AG10803 (cell line): Measurements from ENCODE around the gene HDGF.
"Not testable (repeated sequence)": the region's sequence is repeated elsewhere in the genome, so short reads cannot be mapped to it uniquely, and the experiment has no call there.

Experiments used
- DNase-seq: peaks from one replicate; pipeline ENCODE4 v3.0.0; 2010; ENCODE audit warnings: low read depth
- H3K4me3 ChIP-seq: 2 replicates; pipeline ENCODE4 v1.5.1; 2011; ENCODE audit warnings: mild to moderate bottlenecking, low read length, control low read depth
- TF ChIP-seq, protein P1 (sequence below): conservative IDR thresholded peaks from 2 replicates; pipeline ENCODE4 v1.5.1; 2011; ENCODE audit warnings: mild to moderate bottlenecking, low read length, control low read depth, inconsistent platforms

HDGF gene

DNA sequence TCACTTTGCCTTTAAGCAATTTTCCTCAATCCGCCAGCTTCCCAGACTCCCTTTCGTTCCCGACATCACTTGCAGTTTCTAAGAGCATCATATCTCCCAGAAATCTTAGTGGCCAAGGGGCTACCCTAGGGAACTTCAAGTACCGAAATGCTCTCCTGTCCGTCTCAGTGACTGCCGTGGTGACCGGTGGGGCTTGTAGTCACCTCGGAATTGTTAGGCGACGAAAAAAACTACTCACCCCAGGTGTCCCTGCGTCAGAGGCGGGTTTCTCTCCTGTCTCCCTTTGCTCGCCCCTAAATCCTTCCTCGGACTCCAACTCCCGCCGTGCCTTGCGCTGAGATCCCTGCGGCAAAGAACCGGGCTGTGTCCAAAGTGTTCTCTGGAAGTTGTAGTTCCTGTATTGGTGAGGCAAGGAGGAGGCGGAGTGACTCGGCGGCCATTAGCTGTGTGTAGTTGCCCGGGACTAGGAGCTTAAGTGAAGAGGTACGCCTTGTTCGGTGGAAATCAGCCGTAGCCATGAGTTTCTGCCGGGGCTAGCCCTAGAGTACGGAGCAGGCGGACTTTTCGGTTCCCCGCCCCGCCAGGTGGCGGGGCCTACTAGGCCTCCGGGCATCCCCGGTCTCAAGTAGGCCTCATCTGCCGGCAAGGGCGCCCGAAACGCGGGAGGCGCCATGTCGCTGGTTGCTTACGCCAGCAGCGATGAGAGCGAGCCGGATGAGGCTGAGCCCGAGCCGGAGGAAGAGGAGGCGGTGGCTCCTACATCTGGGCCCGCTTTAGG, 15.8 kb upstream of the HDGF start, which contains the start of gene PRCC:
Gene PRCC, plus strand, starts transcription at position 435 of the 778 bp plus-strand sequence. Its CDS starts 237 bp downstream, at position 672.
- peak; percentile 100 for DNase-seq
- H3K4me3 ChIP-seq = peak within 1 kb of the TSS; percentile 97
- TF ChIP-seq, protein P1, sequence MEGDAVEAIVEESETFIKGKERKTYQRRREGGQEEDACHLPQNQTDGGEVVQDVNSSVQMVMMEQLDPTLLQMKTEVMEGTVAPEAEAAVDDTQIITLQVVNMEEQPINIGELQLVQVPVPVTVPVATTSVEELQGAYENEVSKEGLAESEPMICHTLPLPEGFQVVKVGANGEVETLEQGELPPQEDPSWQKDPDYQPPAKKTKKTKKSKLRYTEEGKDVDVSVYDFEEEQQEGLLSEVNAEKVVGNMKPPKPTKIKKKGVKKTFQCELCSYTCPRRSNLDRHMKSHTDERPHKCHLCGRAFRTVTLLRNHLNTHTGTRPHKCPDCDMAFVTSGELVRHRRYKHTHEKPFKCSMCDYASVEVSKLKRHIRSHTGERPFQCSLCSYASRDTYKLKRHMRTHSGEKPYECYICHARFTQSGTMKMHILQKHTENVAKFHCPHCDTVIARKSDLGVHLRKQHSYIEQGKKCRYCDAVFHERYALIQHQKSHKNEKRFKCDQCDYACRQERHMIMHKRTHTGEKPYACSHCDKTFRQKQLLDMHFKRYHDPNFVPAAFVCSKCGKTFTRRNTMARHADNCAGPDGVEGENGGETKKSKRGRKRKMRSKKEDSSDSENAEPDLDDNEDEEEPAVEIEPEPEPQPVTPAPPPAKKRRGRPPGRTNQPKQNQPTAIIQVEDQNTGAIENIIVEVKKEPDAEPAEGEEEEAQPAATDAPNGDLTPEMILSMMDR = no peak; the same call in 1 of the 2 replicates

DNA sequence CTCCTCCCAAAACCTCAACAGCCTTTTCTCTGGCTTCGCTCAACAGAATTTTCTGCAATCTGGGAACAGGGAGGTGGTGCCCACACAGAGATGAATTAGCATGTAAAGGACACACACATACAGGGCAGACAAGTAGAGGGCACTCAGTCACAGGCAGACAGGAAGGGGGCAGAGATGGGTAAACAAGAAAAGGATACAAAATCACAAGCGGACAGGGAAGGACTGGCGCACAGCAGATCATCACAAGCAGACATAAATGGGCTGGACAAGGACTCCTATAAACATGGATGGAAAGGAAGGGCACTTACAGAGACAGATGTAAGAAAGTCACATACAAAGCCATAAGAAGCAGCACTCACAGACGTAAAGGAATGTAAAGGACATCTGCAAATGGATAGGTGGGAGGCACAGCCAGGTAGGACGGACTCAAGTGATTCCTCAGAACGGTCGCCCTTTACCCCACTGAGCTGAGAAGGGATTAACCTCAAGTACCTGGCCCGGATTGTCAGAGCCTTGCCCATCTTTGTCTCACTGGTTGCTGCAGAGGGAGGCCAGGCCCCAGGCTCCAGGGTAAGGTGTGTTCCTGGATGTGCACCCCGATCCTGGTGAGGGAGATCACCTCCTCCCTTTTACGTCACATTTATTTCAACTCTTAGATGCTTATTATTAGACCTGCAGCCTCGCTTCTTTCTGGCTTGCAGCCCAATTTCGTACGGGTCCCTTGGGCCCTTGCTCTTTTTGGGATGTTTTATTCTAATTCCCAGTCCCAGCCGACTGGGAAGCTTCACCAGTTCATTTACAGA, 15.0 kb upstream of the HDGF start:
- TF ChIP-seq, protein P1 = no peak
- peak overlapping the region; percentile 88 for H3K4me3 ChIP-seq
- peak; percentile 12 for DNase-seq

DNA sequence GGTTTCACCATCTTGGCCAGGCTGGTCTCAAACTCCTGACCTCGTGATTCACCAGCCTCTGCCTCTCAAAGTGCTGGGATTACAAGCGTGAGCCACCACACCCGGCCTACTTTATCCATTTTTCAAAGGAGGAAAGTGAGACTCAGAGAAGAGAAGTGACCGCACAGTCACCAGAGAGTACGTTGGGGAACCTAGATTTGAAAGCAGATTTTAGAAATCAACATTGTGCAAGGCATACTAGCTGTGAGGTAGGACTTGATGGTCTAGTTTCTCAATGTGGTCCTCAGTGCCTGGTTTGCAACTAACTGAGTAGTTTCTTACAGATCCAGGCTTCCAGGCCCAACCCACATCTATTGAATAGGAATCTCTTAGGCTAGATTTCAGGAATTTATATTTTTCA, 14.2 kb upstream of the HDGF start:
- peak overlapping the region; percentile 88; the same call in 1 of the 2 replicates for H3K4me3 ChIP-seq
- TF ChIP-seq, protein P1 = no peak

DNA sequence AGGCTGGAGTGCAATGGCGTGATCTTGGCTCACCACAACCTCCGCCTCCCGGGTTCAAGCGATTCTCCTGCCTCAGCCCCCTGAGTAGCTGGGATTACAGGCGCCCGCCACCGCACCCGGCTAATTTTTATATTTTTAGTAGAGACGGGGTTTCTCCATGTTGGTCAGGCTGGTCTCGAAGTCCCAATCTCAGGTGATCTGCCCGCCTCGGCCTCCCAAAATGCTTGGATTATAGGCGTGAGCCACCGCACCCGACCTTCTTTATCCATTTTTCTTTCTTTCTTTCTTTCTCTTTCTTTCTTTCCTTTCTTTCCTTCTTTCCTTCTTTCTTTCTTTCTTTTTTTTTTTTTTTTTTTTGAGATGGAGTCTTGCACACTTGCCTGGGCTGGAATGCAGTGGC, 13.7 kb upstream of the HDGF start:
- H3K4me3 ChIP-seq, DNase-seq: not testable (repeated sequence)

More for the DNA sequence above, 14.2 kb upstream of the HDGF start:
- no peak for DNase-seq

DNA sequence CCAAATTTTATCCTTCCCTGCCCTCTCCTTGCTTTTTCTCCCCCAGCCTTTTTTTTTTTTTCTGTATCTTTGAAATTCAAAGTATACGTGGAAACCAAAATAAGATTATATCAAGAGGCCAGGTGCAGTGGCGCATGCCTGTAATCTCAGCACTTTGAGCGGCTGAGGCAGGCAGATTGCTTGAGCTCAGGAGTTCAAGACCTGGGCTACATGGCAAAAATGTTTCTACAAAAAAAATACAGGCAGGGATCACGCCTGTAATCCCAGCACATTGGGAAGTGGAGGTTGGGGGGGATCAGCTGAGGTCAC, 9.3 kb upstream of the HDGF start:
- H3K4me3 ChIP-seq = no peak overlapping the region

DNA sequence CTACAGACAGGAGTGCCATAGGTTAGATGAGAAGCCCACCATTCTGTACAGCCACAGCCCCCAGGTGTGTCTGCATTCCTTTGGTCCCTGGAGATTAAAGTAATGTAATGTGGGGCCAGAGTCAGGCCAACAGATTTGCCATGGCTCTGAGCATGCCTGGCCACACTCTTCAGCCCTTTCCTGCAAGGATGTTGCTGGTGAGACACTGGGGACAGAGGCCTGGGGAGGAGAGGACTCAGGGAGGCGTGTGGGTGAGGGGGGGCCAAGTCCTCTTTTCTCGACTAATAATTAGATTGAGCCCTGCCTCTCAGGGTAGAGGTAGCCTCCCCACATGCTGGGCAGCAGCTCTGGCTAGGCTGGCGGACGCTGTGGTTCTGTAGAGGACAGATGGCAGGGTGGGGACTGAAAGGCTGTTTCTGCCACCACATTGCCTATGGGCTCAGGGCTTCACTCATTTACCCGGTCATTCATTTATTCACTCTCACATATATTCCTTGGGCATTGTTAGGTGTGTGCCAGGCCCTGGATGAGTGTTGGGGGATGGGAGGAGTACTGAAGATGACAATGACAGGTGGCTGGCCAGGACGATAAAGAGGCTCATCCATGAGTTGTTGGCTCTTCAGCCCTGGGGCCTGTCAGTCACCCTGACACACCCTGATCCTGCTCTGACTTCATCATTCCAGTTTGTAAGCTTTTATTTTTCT, 8.8 kb upstream of the HDGF start:
- DNase-seq = no peak
- no peak overlapping the region for H3K4me3 ChIP-seq
- TF ChIP-seq, protein P1 = no peak

More for the DNA sequence above, 9.3 kb upstream of the HDGF start:
- TF ChIP-seq, protein P1 = no peak
- no peak for DNase-seq

DNA sequence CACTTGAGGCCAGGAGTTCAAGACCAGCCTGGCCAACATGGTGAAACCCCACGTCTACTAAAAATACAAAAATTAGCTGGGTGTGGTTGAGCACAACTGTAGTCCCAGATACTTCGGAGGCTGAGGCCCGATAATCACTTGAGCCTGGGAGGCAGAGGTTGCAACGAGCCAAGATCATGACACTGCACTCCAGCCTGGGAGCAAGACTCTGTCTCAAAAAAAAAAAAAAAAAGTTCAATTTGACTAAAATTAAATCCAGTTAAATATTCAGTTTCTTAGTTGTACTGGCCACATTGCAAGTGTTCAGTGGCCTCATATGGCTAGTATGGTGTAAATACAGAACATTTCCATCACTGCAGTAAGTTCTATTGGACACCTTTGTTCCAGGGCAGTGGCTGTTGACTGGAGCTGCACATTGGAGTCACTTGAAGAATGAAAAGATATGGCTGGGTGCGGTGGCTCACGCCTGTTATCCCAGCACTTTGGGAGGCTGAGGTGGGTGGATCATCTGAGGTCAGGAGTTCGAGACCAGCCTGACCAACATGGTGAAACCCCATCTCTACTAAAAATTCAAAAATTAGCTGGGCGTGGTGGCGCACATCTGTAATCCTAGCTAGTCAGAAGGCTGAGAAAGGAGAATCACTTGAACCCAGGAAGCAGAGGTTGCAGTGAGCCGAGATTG, 6.2 kb upstream of the HDGF start:
- not testable (repeated sequence) for DNase-seq, H3K4me3 ChIP-seq
